Activated B cell treated with CpG ODN at 0.5 μM for 24 hours (primary cell): ENCODE measurements around the gene ANKS3. TPM values are rescaled to one million over a fixed set of nuclear protein-coding genes. Genes with fewer than 3 reads are reported as not detected.

Experiments
- ATAC-seq: fragments of 200-7000 bp; cut with Tn5 transposase; one replicate; pipeline ENCODE4 v1.10.0; 2021; ENCODE audit warnings: low read depth, mild to moderate bottlenecking, moderate library complexity
- CTCF ChIA-PET: fragments of 350-600 bp; sonication (Branson Sonifier 250); formaldehyde crosslinking; loops from one replicate; lab custom pipeline; 2021; ENCODE audit warnings: antibody characterized with exemption; lab: Charles Lee
- POLR2A ChIA-PET: fragments of 350-600 bp; sonication (Branson Sonifier 250); formaldehyde crosslinking; loops from one replicate; lab custom pipeline; 2021; ENCODE audit warnings: antibody characterized with exemption; lab: Charles Lee
- DNase-seq: peaks from one replicate; pipeline ENCODE4 v3.0.0; 2022
- H3K27ac Mint-ChIP-seq: one replicate; pipeline ENCODE4 v1.8.0; 2020; ENCODE audit warnings: mixed read lengths
- H3K27me3 Mint-ChIP-seq: one replicate; pipeline ENCODE4 v1.8.0; 2021; ENCODE audit warnings: mixed read lengths
- H3K36me3 Mint-ChIP-seq: one replicate; pipeline ENCODE4 v1.8.0; 2021; ENCODE audit warnings: low read depth, mixed read lengths
- H3K4me1 Mint-ChIP-seq: one replicate; pipeline ENCODE4 v1.8.0; 2021; ENCODE audit warnings: mixed read lengths
- H3K4me3 Mint-ChIP-seq: one replicate; pipeline ENCODE4 v1.8.0; 2020; ENCODE audit warnings: mild to moderate bottlenecking, mixed read lengths
- H3K9me3 Mint-ChIP-seq: one replicate; pipeline ENCODE4 v1.8.0; 2020; ENCODE audit warnings: mixed read lengths
- intact Hi-C: fragments of 100-400 bp; cut with micrococcal nuclease; formaldehyde crosslinking; loops from one replicate; pipeline ENCODE4 v1.15.1; 2024
- total RNA-seq: library from RNA; stranded (reverse); gene quantifications from 2 replicates; pipeline ENCODE4 v1.2.3, GENCODE V29; 2022
- TF ChIP-seq, protein P1 (sequence below): fragments of 200-600 bp; IDR thresholded peaks from one replicate; pipeline ENCODE4 v1.8.0; 2022; ENCODE audit warnings: antibody characterized with exemption, mild to moderate bottlenecking

Gene ANKS3
- total RNA-seq, 1 donor from 2014 or later, result 21.9 TPM

GRCh38 chr16:4683255-4684057, 50.6 kb downstream of the ANKS3 start:
- H3K4me1 Mint-ChIP-seq, result no peaks in the 10 kb centered on the region
- H3K4me3 Mint-ChIP-seq, result no peak overlapping the region
- no peaks in the 10 kb centered on the region for H3K27me3 Mint-ChIP-seq
- H3K9me3 Mint-ChIP-seq, result no peaks in the 10 kb centered on the region
- intact Hi-C loops, result no loop called here
- ATAC-seq, result no peak
- ChIA-PET CTCF (no interaction called here), POLR2A (no interaction called here)
- DNase-seq, result no peak
- peaks cover 59% of the 10 kb centered on the region for H3K36me3 Mint-ChIP-seq
- TF ChIP-seq, protein P1, sequence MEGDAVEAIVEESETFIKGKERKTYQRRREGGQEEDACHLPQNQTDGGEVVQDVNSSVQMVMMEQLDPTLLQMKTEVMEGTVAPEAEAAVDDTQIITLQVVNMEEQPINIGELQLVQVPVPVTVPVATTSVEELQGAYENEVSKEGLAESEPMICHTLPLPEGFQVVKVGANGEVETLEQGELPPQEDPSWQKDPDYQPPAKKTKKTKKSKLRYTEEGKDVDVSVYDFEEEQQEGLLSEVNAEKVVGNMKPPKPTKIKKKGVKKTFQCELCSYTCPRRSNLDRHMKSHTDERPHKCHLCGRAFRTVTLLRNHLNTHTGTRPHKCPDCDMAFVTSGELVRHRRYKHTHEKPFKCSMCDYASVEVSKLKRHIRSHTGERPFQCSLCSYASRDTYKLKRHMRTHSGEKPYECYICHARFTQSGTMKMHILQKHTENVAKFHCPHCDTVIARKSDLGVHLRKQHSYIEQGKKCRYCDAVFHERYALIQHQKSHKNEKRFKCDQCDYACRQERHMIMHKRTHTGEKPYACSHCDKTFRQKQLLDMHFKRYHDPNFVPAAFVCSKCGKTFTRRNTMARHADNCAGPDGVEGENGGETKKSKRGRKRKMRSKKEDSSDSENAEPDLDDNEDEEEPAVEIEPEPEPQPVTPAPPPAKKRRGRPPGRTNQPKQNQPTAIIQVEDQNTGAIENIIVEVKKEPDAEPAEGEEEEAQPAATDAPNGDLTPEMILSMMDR, result no peak
- H3K27ac Mint-ChIP-seq, result no peak overlapping the region

DNA sequence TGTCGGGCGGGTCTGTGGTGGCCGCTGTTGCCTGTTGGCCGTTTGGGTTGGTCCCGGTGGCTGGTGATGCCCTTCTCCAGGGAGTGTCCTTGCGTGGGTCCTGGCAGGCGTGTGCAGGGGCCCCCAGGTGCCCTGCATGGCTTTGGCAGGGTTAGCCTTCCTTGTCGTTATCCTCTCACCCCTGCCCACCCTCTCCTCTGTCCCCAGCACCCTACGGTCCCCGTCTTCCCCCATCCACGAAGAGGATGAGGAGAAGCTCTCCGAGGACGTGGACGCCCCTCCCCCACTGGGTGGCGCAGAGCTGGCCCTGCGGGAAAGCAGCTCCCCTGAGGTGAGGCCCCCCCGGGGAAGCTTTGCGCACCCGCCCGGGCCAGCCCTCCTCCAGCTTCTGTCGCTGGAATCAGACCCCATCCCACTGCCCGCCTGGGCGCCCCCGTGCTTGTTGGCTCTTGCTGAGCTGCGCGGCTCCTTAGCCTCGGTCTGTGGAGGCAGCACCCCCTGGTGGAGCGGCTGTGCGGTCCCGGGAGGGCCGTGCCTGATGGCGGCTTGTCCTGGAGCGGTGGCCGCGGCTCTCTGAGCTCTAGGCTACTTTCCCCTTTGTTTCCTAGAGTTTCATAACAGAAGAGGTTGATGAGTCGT, 51.3 kb downstream of the ANKS3 start:
- no peak overlapping the region for H3K27ac Mint-ChIP-seq
- H3K4me1 Mint-ChIP-seq, result no peaks in the 10 kb centered on the region
- no peaks in the 10 kb centered on the region for H3K9me3 Mint-ChIP-seq
- no peak overlapping the region for H3K4me3 Mint-ChIP-seq
- peaks cover 63% of the 10 kb centered on the region for H3K36me3 Mint-ChIP-seq
- intact Hi-C loops, result no loop called here
- no peak for ATAC-seq
- H3K27me3 Mint-ChIP-seq, result no peaks in the 10 kb centered on the region
- TF ChIP-seq, protein P1, result no peak
- ChIA-PET CTCF (no interaction called here), POLR2A (no interaction called here)
- no peak for DNase-seq

- H3K27me3 Mint-ChIP-seq, result no peaks in the 10 kb centered on the region
- intact Hi-C loops, result no loop called here
- ChIA-PET POLR2A (no interaction called here), CTCF (no interaction called here)
- no peak for DNase-seq
- ATAC-seq, result no peak
- TF ChIP-seq, protein P1, result no peak
- H3K9me3 Mint-ChIP-seq, result no peaks in the 10 kb centered on the region
- no peak overlapping the region for H3K27ac Mint-ChIP-seq
- peaks cover 62% of the 10 kb centered on the region for H3K36me3 Mint-ChIP-seq
- H3K4me1 Mint-ChIP-seq, result no peaks in the 10 kb centered on the region
- H3K4me3 Mint-ChIP-seq, result no peak overlapping the region
These were observed 51.9 kb downstream of the ANKS3 start for GRCh38 chr16:4682084-4682591.

- ChIA-PET CTCF (no interaction called here), POLR2A (no interaction called here)
- H3K4me3 Mint-ChIP-seq, result no peak overlapping the region
- peaks cover 63% of the 10 kb centered on the region for H3K36me3 Mint-ChIP-seq
- ATAC-seq (no peak), DNase-seq (no peak)
- no peak overlapping the region for H3K27ac Mint-ChIP-seq
- TF ChIP-seq, protein P1, result no peak
- no peaks in the 10 kb centered on the region for H3K4me1 Mint-ChIP-seq
- H3K9me3 Mint-ChIP-seq, result no peaks in the 10 kb centered on the region
- intact Hi-C loops, result no loop called here
- no peaks in the 10 kb centered on the region for H3K27me3 Mint-ChIP-seq
These were observed 52.5 kb downstream of the ANKS3 start for GRCh38 chr16:4681471-4682083.
